NCI-H1092 (cell line): ENCODE data around the gene DHX15.

Source experiments
- DNase-seq: peaks from one replicate; lab custom pipeline; 2025; lab: John Stamatoyannopoulos, UW

DHX15 gene

DNA sequence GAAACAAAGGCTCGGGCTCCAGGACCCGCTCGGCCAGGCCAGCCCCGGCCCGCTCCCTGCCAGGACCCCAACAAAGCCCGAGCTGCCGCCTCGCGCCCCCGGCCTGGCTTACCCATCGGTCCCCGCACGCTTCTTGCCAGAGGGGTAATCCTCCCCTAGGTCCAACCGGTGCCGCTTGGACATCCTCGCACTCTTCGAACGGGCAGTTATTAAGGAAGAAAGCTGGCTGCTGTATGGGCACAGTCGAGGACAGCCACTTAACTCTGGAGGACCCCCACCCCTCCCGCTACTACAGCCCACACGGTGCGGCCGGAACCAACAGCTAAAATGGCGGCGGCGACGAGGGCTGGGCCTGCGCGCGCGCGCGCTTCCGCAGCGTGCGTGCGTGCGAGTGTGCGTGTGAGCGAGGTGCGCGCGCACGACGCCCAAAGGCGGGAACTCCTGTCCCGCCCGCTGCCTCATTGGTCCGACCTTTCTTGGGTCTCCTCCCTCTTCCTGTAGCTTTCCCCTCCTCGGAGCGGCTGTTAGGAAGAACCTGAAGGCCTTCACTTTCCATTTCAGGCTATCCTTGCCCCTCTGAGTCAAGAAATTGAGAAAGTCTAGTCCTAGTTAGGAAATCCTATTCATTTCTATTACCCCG, at the start of gene DHX15:
Gene DHX15, minus strand, starts transcription at position 344 of the 640 bp plus-strand sequence. Its CDS starts 161 bp downstream, at position 183.
- peak; percentile 96 for DNase-seq

DNA sequence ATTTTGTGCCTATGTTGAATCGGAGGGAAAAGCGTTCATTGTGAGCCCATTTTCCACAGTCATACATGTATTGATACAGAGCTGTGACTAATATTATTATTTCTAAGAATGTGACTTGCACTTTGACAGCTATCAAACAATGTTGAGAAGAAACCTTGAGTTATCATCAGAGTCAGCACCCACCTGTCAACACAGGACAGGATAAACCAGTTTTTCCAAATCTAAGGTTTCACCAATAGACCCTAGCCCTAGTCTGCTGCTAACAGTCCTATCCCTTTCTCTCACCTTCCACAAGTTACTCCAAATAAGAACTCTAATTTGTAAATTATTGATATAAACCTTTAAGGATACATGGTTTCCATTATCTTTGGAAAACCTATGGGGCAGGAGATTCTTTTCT, 47.7 kb upstream of the DHX15 start:
- no peak for DNase-seq

DNA sequence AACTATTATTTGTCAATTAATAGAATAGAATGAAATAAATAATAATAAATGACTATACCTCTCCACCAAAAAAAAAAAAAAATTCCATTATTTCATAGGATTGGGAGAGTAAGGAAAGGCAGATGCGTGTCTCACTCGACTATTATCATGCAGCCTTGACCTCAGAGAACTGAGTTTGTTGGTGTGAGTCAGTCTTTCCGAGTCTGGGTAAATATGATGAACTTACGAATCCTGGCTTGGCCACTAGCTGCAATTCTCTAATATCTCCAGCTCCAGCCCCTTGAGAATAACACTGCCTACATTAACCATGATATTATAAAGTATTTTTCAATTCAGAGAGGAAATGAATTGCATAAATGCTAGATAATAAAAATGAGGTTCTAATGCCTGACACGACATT, 46.6 kb upstream of the DHX15 start:
- no peak for DNase-seq

DNA sequence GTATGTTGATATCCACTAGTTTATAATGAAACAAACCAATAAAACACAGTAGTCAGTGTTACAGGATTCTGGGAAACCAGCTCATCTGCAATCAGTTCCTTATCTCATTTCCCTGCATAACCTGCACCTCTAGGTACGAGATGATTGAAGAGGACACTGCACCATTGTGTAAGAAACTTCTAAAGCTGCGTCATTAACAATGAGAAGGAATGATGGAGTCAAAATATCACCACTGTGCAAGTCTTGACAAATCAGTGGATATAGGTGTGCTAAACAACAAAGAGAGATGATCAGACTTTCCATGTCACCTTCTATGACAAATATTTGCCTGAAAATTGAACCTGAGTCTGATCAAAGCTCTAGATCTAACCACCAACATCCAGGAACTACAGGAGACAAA, 40.7 kb upstream of the DHX15 start:
- DNase-seq = no peak

DNA sequence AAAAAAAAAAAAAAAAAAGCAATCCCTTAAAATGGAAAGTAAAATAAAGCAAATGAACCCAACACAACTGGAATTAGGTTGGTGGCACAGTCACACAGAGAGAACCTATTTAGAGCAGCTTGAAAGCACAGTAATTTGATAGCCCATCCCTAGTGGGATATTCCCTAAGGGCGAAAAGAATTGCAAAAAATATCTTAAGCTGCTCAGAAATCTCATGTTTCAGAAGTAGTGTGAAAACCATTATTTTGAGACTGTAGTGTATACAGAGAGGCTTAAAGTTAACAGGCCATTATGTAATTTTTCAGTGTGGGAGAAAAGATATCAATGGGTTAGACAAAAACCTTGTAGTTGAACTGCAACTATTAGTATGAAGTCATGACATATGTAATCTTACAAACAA, 40.0 kb upstream of the DHX15 start:
- DNase-seq = no peak

DNA sequence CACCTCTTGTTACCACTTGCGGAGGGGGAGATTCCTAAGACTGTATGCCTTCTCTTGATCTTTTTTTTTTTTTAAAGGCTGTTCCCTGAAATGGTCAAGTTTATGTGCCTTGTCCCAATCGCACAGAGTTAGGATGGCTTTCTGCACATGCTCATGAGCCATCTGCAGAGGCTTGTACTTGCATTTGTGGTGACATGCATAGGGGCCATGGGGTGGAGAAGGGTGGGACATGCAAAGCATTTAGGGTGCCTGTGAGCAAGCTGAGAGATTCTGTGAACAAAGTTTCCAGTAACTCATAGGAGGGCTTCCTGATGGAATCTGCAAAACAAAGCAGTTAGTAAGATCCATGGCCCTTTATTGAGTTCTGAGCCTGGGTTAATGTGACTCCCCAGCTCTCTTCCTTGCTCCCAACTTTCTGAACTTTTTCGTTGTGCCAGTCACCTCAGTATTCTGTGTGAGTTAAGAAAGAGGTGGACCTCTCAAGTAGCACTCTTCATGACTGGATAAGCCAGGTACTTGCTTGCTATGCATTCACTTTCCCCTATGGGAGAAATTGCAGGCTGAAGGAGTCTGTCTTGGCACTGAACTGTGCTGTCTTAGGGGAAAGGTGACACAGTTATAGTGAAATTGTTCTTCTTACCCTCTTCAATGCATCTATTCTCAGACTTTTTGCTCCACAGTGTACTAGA, 37.9 kb upstream of the DHX15 start:
- no peak for DNase-seq

DNA sequence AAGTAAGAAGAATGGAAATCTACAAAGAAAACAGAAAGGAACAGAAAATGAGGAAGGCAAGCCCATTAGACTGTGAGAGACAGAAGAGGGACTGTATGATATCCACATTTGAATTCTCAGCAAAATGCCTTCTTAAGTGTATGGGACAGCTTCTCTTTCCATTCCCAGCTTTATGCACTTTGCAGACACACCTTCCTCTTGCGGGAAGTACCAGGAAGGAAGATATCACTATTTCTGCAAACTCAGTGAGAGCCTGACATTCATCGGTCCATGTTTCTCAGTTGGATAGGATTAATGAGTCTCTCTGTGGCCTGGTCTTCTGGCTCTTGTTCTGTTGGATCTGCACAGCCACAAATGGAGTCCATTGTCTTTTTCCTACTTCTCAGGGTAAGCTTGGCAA, 31.6 kb upstream of the DHX15 start:
- DNase-seq = no peak

DNA sequence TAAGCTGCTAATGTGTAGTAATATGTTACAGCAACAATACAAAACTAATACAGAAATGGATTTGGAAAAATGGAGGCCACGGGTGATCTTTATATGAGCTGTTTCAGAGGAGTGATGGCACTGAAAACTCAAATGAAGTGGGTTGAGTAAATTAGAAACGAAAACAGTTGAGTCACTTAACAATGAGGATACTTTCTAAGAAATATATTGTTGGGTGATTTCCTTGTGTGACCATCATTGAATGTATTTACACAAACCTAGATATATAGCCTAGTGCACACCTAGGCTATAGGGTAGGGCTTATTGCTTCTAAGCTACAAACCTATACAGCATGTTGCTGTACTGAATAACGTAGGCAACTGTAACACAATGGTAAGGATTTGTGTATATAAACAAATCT, 30.5 kb upstream of the DHX15 start:
- DNase-seq = no peak

DNA sequence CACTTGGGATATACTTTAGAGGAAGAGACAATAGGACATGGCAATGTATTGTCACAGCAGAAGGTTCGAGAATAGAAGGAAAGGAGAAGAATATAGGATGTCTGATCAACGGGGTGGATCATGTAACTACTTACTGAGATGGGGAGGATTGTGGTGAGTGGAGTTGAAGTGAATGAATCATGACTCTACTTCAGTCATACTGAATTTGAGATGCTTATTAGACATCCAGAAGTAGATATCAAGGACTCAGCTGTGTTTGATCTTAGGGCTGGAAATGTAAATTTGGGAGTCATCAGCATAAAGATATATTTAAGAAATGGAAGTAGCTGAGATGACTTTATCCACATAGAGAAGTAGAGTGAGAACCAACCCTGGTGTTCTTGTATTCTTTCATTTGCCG, 29.1 kb upstream of the DHX15 start:
- DNase-seq = no peak

DNA sequence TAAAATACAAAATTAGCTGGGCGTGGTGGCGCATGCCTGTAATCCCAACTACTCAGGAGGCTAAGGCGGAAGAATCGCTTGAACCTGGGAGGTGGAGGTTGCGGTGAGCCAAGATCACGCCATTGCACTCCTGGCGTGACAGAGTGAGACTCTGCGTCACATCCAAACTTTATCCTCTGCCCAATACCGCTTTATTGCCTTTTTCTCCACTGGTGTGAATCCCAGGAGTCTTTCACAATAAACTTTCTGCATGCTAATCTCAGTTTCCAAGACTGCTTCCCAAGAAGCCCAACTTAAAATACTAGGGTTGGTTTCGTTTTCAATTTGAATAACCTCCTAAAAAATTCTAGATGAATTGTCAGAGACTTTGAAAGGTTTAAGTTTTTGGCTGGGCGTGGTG, 27.2 kb upstream of the DHX15 start:
- no peak for DNase-seq

DNA sequence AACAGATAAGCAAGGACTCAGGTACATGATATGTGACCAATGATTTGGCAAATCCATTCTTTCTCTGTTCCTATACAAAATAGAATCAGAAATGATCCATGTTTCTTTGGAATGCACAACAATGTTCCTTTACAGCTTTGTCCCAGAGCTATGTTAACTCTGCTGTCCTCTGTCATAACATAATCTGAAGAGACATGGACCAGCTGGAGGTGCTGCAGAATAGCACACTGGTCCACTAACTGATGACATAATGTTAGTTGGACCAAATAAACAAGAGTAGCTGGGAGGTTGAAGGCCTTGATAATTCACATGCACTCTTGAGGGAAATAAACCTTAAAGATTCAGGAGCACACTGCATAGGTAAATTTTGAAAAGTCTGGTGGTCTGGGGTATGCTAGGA, 23.0 kb upstream of the DHX15 start:
- no peak for DNase-seq

DNA sequence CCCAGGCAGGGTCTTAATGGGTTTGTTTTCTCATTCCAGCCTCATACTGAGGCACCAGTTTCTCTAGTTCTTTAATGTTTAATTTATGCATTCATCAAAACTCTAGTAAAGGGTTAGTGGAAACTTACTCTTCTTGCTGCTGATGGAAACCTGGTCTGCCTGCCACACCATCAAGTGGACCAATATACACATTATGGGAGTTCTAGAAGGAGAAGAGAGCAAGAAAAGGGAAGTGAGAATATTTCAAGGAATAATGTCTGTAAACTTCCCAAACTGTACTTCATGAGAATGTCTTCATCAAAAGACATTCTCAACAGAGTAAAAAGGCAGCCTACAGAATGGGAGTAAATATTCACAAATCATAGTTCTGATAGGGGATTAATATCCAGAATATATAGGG, 20.9 kb upstream of the DHX15 start:
- no peak for DNase-seq

DNA sequence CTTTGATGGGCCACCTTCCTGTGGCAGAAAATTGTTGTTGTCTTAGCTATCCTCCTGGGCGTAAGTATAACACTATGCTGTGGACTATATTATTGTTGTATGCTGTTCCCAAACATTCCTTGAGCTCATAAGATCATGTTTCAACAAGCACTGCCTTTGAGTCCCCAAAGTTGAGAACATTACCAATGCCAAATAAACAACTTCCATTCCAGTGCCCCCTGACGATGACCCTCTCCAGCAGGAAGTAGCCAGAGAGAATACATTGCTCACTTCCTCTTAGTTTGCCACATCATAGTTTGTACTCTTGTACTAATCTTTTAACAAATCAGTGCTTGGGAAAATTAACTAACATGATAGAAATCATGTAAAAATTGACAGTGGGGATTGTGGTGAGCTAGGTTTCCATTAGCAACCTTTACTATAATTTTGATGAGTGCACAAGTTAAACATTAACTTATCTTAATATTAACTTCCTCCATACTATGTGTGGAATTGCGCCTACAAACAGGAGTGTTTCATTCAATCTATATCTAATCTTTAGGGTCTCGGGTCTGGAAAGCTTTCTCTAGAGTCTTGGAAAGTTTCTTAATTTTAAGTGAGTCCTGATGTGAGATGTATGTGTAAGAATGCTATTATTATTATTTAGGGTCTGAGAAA, 20.3 kb upstream of the DHX15 start:
- no peak for DNase-seq

DNA sequence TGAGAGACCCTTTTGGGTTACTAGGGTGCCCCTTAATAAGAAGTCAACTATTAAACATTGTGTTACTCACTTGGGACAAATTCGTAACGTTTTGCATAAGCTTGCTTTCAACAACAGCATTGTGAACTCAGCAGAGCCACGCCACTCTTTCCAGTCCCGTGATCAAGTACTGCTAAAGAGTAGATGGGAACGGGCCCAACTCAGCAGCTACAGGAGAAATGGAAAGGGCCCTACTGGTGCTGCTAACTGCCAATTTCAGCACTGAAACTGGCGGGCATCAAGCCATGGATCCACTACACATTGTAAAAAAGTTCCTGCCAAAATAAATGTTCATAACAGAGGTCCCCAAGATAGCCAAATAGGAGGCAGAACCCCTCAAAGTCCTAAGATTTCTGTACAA, 19.0 kb upstream of the DHX15 start:
- DNase-seq = no peak

DNA sequence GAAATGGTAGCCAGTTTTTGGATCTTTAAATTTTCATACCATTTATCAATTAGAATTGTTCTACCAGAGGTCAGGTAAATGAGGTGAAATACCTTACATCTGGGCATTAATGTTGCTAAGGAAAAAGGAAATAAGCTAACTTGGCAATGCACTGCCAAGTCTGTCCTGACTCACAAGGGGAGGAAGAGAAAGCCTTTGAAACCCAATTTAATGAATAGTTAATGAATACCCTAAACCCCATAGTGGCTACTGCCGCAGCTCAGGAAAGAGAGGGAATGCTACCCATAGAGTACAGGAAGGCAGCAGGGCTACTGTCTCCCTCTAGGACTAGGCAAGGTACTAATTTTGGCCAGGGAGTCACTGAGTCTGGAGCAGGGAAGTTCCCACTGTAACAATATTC, 16.8 kb upstream of the DHX15 start:
- DNase-seq = no peak

DNA sequence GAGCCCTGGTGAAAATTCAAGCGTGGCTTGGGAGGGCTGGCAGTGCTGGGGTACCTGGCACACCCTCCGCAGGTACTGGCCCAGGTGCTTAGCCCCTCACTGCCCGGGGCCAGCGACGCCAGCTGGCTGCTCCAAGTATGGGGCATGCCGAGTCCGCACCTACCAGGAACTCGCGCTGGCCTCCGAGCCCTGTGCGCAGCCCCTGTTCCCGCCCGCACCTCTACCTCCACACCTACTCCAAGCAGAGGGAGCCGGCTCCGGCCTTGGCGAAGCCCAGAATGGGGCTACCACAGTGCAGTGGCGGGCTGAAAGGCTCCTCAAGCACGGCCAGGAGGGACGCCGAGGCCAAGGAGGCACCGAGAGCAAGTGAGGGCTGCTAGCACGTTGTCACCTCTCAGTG, 14.9 kb upstream of the DHX15 start:
- no peak for DNase-seq

DNA sequence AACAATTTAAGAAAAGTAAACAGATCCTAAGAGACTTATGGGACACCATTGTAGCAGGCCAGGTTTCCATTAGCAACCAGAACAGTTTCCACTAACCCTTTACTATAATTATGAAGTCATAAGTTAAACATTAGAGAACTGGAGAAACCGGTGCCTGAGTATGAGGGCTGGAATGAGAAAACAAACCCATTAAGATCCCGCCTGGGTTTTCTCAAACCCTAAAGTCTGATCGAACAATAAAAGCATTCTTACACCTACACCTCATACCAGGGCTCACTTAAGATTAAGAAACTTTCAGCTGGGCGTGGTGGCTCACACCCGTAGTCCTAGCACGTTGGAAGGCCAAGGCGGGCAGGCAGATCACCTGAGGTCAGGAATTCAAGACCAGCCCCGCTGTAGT, 13.7 kb upstream of the DHX15 start:
- DNase-seq = no peak

DNA sequence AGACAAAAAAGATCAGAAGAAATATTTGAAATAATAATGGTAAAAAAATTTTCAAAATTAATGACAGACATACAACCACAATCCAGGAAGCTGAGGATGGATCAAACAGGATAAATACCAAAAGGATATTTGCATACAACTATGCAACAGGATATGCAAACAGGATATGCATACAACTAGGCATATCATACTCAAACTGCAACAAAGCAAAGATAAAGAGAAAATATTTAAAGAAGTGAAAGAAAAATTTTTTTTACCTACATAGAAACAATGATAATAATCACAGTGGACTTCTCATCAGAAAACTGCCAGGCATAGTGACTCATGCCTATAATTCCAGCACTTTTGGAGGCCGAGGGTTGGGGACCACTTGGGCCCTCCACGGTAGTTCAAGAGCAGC, 11.3 kb upstream of the DHX15 start:
- DNase-seq = no peak

DNA sequence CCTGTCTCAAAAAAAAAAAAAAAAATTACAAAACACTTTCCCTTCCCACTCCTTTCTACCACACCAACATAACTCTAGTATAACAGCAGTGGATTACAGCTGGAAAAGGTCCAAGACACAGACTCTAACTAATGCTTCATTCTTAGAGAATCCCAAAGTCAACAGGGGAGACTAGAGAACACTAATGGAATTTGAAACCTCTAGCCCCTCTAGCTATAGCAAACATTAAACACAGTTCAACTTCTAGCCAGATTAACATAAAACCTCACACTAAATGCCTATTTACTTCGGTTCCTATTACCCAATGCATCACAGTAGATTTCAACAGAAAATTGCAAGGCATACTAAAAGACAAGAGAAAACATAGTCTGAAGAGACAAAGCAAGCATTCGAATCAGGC, 10.5 kb upstream of the DHX15 start:
- DNase-seq = no peak

DNA sequence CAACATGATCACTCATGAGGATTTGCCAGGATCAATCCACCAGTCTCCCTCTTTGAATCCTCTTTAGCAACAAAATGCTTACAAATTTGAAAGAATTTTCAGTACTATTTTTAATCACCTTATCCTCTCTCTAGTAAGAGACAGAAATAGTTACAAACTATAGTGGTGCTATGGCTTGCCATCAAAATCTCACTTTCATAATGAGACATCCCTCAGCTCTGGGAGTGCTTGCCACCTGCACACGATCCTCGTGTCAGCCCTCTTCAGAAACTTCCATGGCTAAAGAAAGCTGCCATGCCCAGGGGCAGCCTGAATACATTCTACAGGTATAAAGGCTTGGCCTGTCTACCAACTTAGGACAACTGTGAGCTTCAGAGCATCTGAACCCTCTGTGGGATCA, 5.1 kb upstream of the DHX15 start:
- no peak for DNase-seq

DNA sequence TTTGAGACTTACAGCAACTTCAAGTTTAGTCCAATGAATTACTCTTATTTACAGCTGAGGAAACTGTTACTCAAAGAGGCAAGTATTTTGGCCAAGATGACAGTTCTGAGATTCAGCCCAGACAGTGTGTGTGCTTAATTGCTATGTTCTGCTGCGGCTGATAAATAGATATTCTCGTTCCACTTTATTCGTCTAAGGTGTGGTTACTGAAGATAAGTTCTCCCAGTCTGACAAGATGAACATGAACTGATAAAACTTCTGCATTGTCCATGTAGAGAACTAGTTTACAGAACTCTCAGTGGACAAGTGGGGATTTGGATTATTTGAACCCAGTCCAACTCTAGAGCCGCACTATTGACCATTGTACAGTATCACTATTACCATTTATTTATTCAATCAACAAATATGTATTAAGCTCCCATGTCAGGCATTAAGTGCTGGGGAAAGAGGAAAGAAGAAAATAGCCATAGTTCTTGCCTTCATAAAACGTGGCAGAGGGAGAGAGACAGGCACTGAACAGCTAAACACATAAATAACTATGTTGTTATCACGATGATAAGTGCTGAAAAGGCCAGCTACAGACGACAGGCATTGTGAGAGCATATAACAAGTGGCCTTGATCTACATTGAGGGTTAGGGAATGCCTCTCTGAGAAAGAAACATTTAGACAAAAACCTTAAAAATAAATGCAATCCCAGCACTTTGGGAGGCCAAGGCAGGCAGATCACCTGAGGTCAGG, 4.0 kb upstream of the DHX15 start:
- no peak for DNase-seq

DNA sequence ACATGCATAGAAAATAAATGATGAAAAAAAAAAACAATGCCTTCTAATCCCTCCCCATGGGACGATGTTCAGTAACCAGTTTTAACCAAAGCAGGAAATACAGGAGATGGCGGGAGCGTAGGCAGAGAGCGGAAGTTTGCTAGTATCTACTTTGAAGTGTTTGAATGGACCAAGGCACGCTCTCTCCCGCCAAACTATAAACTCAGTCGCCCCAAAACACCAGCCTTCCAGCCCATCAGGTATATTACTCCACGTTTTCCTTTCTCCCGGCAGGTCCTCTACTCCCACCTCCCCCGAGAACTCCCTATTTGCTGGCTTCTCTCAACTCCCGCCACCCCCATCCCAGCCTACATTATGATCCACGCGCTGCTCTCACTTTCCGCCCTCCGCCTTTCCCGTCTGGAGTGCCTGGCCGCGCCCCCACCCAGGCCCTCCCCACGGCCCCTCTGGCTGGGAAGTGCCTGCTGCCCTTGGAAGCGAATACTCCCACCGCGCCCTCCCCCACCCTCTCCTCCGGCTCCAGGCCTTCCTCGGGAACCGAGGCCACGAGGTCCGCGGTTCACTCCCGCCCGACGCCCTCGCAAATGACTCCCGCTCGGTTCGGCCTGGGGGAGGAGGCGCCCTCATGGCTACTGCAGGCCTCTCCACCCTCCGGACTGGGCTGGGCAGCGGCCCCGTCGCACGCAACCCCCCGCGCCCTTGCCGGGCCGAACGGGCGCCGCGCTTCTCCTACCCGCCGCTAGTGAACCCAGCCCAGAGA, 723 bp downstream of the DHX15 start:
- peak; percentile 53 for DNase-seq
